ENCODE measurements around the gene SMIM7. TPM values are rescaled to one million over a fixed set of nuclear protein-coding genes. Genes with fewer than 3 reads are reported as not detected.

Gene SMIM7
- total RNA-seq (10 to 100 TPM; 16.1 to 50.0 (median 31.6) TPM), polyA plus RNA-seq (10 to 100 TPM; 51.9 to 76.9 (median 53.9) TPM)
- long read RNA-seq, donor 1, transcript SMIM7-208 (5 exons, 2,776 nt) = major isoform, 5 of 11 reads
- long read RNA-seq, donor 1, partial matches to known transcripts = 1 of 11 reads
- long read RNA-seq, donor 1, other reads (novel, unspliced or antisense) = 2 of 11 reads
- long read RNA-seq, donor 2, transcript SMIM7-208 (5 exons, 2,776 nt) = major isoform, 60 of 98 reads
- long read RNA-seq, donor 2, transcript SMIM7-207 (6 exons, 1,126 nt) = minor isoform, 7 of 98 reads
- long read RNA-seq, donor 2, transcript SMIM7-214 (4 exons, 1,075 nt) = minor isoform, 8 of 98 reads
- long read RNA-seq, donor 2, partial matches to known transcripts = 1 of 98 reads
- long read RNA-seq, donor 2, other reads (novel, unspliced or antisense) = 12 of 98 reads

GRCh38 chr19:16659832-16660708 is at the start of gene SMIM7:
Gene SMIM7, minus strand, starts transcription at chr19:16660144. Its CDS starts 34 bp downstream, at chr19:16660110.
- no peaks in the 10 kb centered on the region for H3K9me3 ChIP-seq
- H3K4me1 ChIP-seq = peaks cover 42% of the 10 kb centered on the region
- 0 to 1% (median 0%) methylated on average over 48 to 60 of the region's 60 CpGs for WGBS, 3 donors
- H3K27me3 ChIP-seq (ENCODE audit: insufficient read depth in 3 of 3, low read length in 2 of 3) = no peaks in the 10 kb centered on the region
- intact Hi-C loops (cut with DNase I) = no loop called here
- peaks cover 0 to 39% of the 10 kb centered on the region in 2 donors for H3K36me3 ChIP-seq (ENCODE audit: insufficient read depth in 1 of 2, low read depth in 1 of 2)
- peak; percentile 92 to 95 (median 94) for ATAC-seq
- peak; percentile 99 to 100 for DNase-seq
- peak within 1 kb of the TSS; percentile 74 for H3K4me3 ChIP-seq
- H3K27ac ChIP-seq = peak within 1 kb of the TSS; percentile 97
- TF ChIP-seq CTCF (IDR thresholded peaks at IDR 0.05) = peak; percentile 8

DNA sequence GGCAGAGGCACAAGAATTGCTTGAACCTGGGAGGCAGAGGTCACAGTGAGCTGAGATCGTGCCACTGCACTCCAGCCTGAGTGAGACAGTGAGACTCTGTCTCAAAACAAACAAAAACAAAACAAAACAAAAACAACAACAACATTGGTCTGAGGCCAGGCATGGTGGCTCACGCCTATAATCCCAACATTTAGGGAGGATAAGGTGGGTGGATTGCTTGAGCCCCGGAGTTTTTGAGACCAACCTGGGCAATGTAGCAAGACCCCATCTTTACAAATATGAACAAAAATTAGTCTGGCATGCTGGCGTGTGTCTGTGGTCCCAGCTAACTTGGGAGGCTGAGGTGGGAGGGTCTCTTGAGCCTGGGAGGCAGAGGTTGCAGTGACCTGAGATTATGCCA is 43.7 kb upstream of the SMIM7 start:
- no peaks in the 10 kb centered on the region for H3K36me3 ChIP-seq (ENCODE audit: insufficient read depth in 1 of 2, low read depth in 1 of 2)
- H3K4me3 ChIP-seq = no peak overlapping the region
- H3K9me3 ChIP-seq = no peaks in the 10 kb centered on the region
- intact Hi-C loops (cut with DNase I) = no loop called here
- H3K27ac ChIP-seq = no peak overlapping the region
- WGBS, 3 donors = 85 to 92% (median 85%) methylated on average over 4 of the region's 4 CpGs
- H3K4me1 ChIP-seq = peaks cover 19% of the 10 kb centered on the region
- DNase-seq (no peak), ATAC-seq (no peak)
- H3K27me3 ChIP-seq (ENCODE audit: insufficient read depth in 3 of 3, low read length in 2 of 3) = no peaks in the 10 kb centered on the region
- TF ChIP-seq CTCF (IDR thresholded peaks at IDR 0.05) = no peak

- DNase-seq (peak; percentile 45 to 57), ATAC-seq (peak; percentile 52 to 70 (median 62))
- peaks cover 24% of the 10 kb centered on the region for H3K4me1 ChIP-seq
- H3K36me3 ChIP-seq (ENCODE audit: insufficient read depth in 1 of 2, low read depth in 1 of 2) = no peaks in the 10 kb centered on the region
- no peak for TF ChIP-seq CTCF (IDR thresholded peaks at IDR 0.05)
- H3K27me3 ChIP-seq (ENCODE audit: insufficient read depth in 3 of 3, low read length in 2 of 3) = no peaks in the 10 kb centered on the region
- H3K27ac ChIP-seq = peak overlapping the region; percentile 25
- 10 to 14% (median 12%) methylated on average over 6 of the region's 6 CpGs for WGBS, 3 donors
- intact Hi-C loops (cut with DNase I) = no loop called here
- H3K9me3 ChIP-seq = no peaks in the 10 kb centered on the region
- H3K4me3 ChIP-seq = no peak overlapping the region
Observed at GRCh38 chr19:16702123-16702522, 42.2 kb upstream of the SMIM7 start.

GRCh38 chr19:16698914-16699313 is 39.0 kb upstream of the SMIM7 start:
- Histone ChIP-seq H3K9me3 (no peaks in the 10 kb centered on the region), H3K4me3 (no peak overlapping the region), H3K4me1 (peaks cover 24% of the 10 kb centered on the region), H3K36me3 (ENCODE audit: insufficient read depth in 1 of 2, low read depth in 1 of 2) (no peaks in the 10 kb centered on the region), H3K27ac (peak overlapping the region; percentile 68), H3K27me3 (ENCODE audit: insufficient read depth in 3 of 3, low read length in 2 of 3) (no peaks in the 10 kb centered on the region)
- TF ChIP-seq CTCF (IDR thresholded peaks at IDR 0.05) = no peak
- intact Hi-C loops (cut with DNase I) = no loop called here
- WGBS, 3 donors = 16 to 20% (median 17%) methylated on average over 5 of the region's 5 CpGs
- peak; percentile 44 to 86 for DNase-seq
- peak; percentile 83 to 94 (median 90) for ATAC-seq

Data from psoas muscle (tissue), 8 donors.